Activated naive CD8-positive, alpha-beta T cell treated with anti-CD3 and anti-CD28 coated beads, Interleukin-2, amount 10 ng/mL, durations not matched to agents 7 days and 5 days (primary cell): ENCODE data around the gene ODF4. TPM values are rescaled to one million over a fixed set of nuclear protein-coding genes. Genes with fewer than 3 reads are reported as not detected.

Experiments used
- ATAC-seq: fragments of 150-1000 bp; cut with Tn5 transposase; one replicate; pipeline ENCODE4 v1.10.0; 2021; ENCODE audit warnings: low read depth, moderate library complexity
- POLR2A ChIA-PET: fragments of 350-600 bp; sonication (Branson Sonifier 250); formaldehyde crosslinking; loops from one replicate; lab custom pipeline; 2021; ENCODE audit warnings: antibody characterized with exemption; lab: Charles Lee
- DNase-seq: peaks from one replicate; pipeline ENCODE4 v3.0.0; 2021
- H3K27ac Mint-ChIP-seq: one replicate; pipeline ENCODE4 v1.8.0; 2022; ENCODE audit warnings: mild to moderate bottlenecking, mixed read lengths
- H3K27me3 Mint-ChIP-seq: one replicate; pipeline ENCODE4 v1.8.0; 2022; ENCODE audit warnings: mild to moderate bottlenecking, moderate library complexity, mixed read lengths
- H3K36me3 Mint-ChIP-seq: one replicate; pipeline ENCODE4 v1.8.0; 2021; ENCODE audit warnings: mild to moderate bottlenecking, mixed read lengths
- H3K4me1 Mint-ChIP-seq: one replicate; pipeline ENCODE4 v1.8.0; 2021; ENCODE audit warnings: mixed read lengths
- H3K4me3 Mint-ChIP-seq: one replicate; pipeline ENCODE4 v1.8.0; 2022; ENCODE audit warnings: mild to moderate bottlenecking, moderate library complexity, mixed read lengths
- H3K9me3 Mint-ChIP-seq: one replicate; pipeline ENCODE4 v1.8.0; 2021; ENCODE audit warnings: mixed read lengths
- total RNA-seq, 2 experiments: library from RNA; stranded (reverse); gene quantifications; one replicate each; pipeline ENCODE4 v1.2.3, GENCODE V29; 2021

The ODF4 gene
- total RNA-seq, 2 experiments from 2014 or later: not detected

- Mint-ChIP-seq H3K4me1 (peaks cover 48% of the 10 kb centered on the region), H3K36me3 (peaks cover 34% of the 10 kb centered on the region), H3K4me3 (no peak overlapping the region), H3K9me3 (no peaks in the 10 kb centered on the region), H3K27me3 (no peaks in the 10 kb centered on the region), H3K27ac (no peak overlapping the region)
- ATAC-seq (no peak), DNase-seq (no peak)
- POLR2A ChIA-PET: interaction anchor here (0.6 kb wide), 1 partner anchor 132 kb away, joined by 3 read pairs; the partner anchor contains the start of gene CTC1
Observed at GRCh38 chr17:8380049-8380448, 40.4 kb downstream of the ODF4 start.

GRCh38 chr17:8382052-8382879, 42.6 kb downstream of the ODF4 start:
- ATAC-seq (no peak), DNase-seq (no peak)
- peak overlapping the region; percentile 92 for H3K4me3 Mint-ChIP-seq
- peak overlapping the region; percentile 88 for H3K27ac Mint-ChIP-seq
- peaks cover 43% of the 10 kb centered on the region for H3K4me1 Mint-ChIP-seq
- H3K27me3 Mint-ChIP-seq: no peaks in the 10 kb centered on the region
- H3K36me3 Mint-ChIP-seq: peaks cover 31% of the 10 kb centered on the region
- no peaks in the 10 kb centered on the region for H3K9me3 Mint-ChIP-seq
- POLR2A ChIA-PET: interaction anchor here (0.7 to 1.4 kb wide), 4 partner anchors 10 to 928 kb away, joined by 3 to 4 read pairs (median 4); partner anchors contain the start of gene NDEL1

GRCh38 chr17:8382880-8383142, 43.2 kb downstream of the ODF4 start:
- Mint-ChIP-seq H3K27me3 (no peaks in the 10 kb centered on the region), H3K9me3 (no peaks in the 10 kb centered on the region), H3K4me1 (peaks cover 43% of the 10 kb centered on the region), H3K36me3 (peaks cover 29% of the 10 kb centered on the region), H3K27ac (peak overlapping the region; percentile 88), H3K4me3 (peak overlapping the region; percentile 92)
- POLR2A ChIA-PET: interaction anchor here (0.7 to 1.4 kb wide), 3 partner anchors 9 to 363 kb away, joined by 3 to 4 read pairs (median 4); partner anchors contain the start of gene NDEL1
- DNase-seq (no peak), ATAC-seq (no peak)

GRCh38 chr17:8383143-8383822, 43.6 kb downstream of the ODF4 start, which contains the start of gene RPL26:
Gene RPL26 (minus strand): TSS chr17:8383193. CDS start chr17:8382310, 883 bp downstream.
- Mint-ChIP-seq H3K36me3 (peaks cover 29% of the 10 kb centered on the region), H3K27me3 (no peaks in the 10 kb centered on the region), H3K4me3 (peak within 1 kb of the TSS; percentile 92), H3K4me1 (peaks cover 43% of the 10 kb centered on the region), H3K27ac (peak within 1 kb of the TSS; percentile 88), H3K9me3 (no peaks in the 10 kb centered on the region)
- DNase-seq (peak; percentile 96), ATAC-seq (peak; percentile 96)
- POLR2A ChIA-PET: interaction anchor here (0.6 to 1.5 kb wide), 10 partner anchors 8 to 1193 kb away, joined by 3 to 12 read pairs (median 4); partner anchors contain the start of genes CCDC42, CFAP52, NDEL1 and SLC25A35

- ATAC-seq (no peak), DNase-seq (no peak)
- Mint-ChIP-seq H3K27me3 (no peaks in the 10 kb centered on the region), H3K27ac (no peak overlapping the region), H3K4me3 (peak overlapping the region; percentile 92), H3K4me1 (peaks cover 33% of the 10 kb centered on the region), H3K36me3 (peaks cover 25% of the 10 kb centered on the region), H3K9me3 (no peaks in the 10 kb centered on the region)
- POLR2A ChIA-PET: no interaction called here
Observed at GRCh38 chr17:8384801-8385378, 45.2 kb downstream of the ODF4 start.

- H3K27me3 Mint-ChIP-seq: no peaks in the 10 kb centered on the region
- DNase-seq (no peak), ATAC-seq (no peak)
- H3K4me1 Mint-ChIP-seq: peaks cover 20% of the 10 kb centered on the region
- H3K9me3 Mint-ChIP-seq: no peaks in the 10 kb centered on the region
- peak overlapping the region; percentile 3 for H3K27ac Mint-ChIP-seq
- peaks cover 14% of the 10 kb centered on the region for H3K36me3 Mint-ChIP-seq
- peak overlapping the region; percentile 30 for H3K4me3 Mint-ChIP-seq
- POLR2A ChIA-PET: no interaction called here
Observed at GRCh38 chr17:8386841-8387240, 47.2 kb downstream of the ODF4 start.

GRCh38 chr17:8387914-8388651, 48.4 kb downstream of the ODF4 start:
- DNase-seq (no peak), ATAC-seq (no peak)
- H3K36me3 Mint-ChIP-seq: peaks cover 1% of the 10 kb centered on the region
- H3K4me1 Mint-ChIP-seq: peaks cover 18% of the 10 kb centered on the region
- H3K4me3 Mint-ChIP-seq: no peak overlapping the region
- POLR2A ChIA-PET: no interaction called here
- H3K27me3 Mint-ChIP-seq: no peaks in the 10 kb centered on the region
- no peak overlapping the region for H3K27ac Mint-ChIP-seq
- no peaks in the 10 kb centered on the region for H3K9me3 Mint-ChIP-seq

- Mint-ChIP-seq H3K27ac (no peak overlapping the region), H3K9me3 (peaks cover 3% of the 10 kb centered on the region), H3K4me1 (peaks cover 24% of the 10 kb centered on the region), H3K4me3 (no peak overlapping the region), H3K27me3 (peaks cover 14% of the 10 kb centered on the region), H3K36me3 (peaks cover 7% of the 10 kb centered on the region)
- POLR2A ChIA-PET: interaction anchor here (1.0 kb wide), 1 partner anchor 8 kb away, joined by 4 read pairs; no protein-coding TSS in a partner anchor
- DNase-seq: no peak
- no peak for ATAC-seq
Observed at GRCh38 chr17:8391711-8392110, 52.1 kb downstream of the ODF4 start.

- no peak overlapping the region for H3K27ac Mint-ChIP-seq
- POLR2A ChIA-PET: interaction anchor here (0.6 to 1.0 kb wide), 2 partner anchors 9 to 10 kb away, joined by 3 to 4 read pairs; no protein-coding TSS in a partner anchor
Observed at GRCh38 chr17:8392274-8392673, 52.6 kb downstream of the ODF4 start.

GRCh38 chr17:8392674-8393469, 53.2 kb downstream of the ODF4 start:
- ATAC-seq (no peak), DNase-seq (no peak)
- peaks cover 7% of the 10 kb centered on the region for H3K36me3 Mint-ChIP-seq
- POLR2A ChIA-PET: interaction anchor here (0.6 to 1.9 kb wide), 3 partner anchors 9 to 16 kb away, joined by 3 to 11 read pairs (median 4); partner anchors contain the start of gene KRABD2
- peaks cover 3% of the 10 kb centered on the region for H3K9me3 Mint-ChIP-seq
- H3K27ac Mint-ChIP-seq: peak overlapping the region; percentile 99
- peak overlapping the region; percentile 73 for H3K4me3 Mint-ChIP-seq
- peaks cover 18% of the 10 kb centered on the region for H3K4me1 Mint-ChIP-seq
- H3K27me3 Mint-ChIP-seq: peaks cover 19% of the 10 kb centered on the region

More at GRCh38 chr17:8392274-8392673, 52.6 kb downstream of the ODF4 start:
- DNase-seq (no peak), ATAC-seq (no peak)
- Mint-ChIP-seq H3K4me3 (no peak overlapping the region), H3K36me3 (peaks cover 7% of the 10 kb centered on the region), H3K4me1 (peaks cover 22% of the 10 kb centered on the region), H3K9me3 (peaks cover 3% of the 10 kb centered on the region), H3K27me3 (peaks cover 15% of the 10 kb centered on the region)

- Mint-ChIP-seq H3K36me3 (peaks cover 7% of the 10 kb centered on the region), H3K27me3 (peaks cover 25% of the 10 kb centered on the region), H3K27ac (peak overlapping the region; percentile 99), H3K9me3 (peaks cover 3% of the 10 kb centered on the region), H3K4me3 (peak overlapping the region; percentile 73), H3K4me1 (peaks cover 16% of the 10 kb centered on the region)
- peak; percentile 98 for ATAC-seq
- no peak for DNase-seq
- POLR2A ChIA-PET: interaction anchor here (1.9 kb wide), 2 partner anchors 10 to 17 kb away, joined by 4 to 11 read pairs; partner anchors contain the start of gene KRABD2
Observed at GRCh38 chr17:8393470-8394231, 54.0 kb downstream of the ODF4 start.
